Smooth muscle cell (in vitro differentiated cells): ENCODE measurements around the gene CSF1R. TPM values are rescaled to one million over a fixed set of nuclear protein-coding genes. Genes with fewer than 3 reads are reported as not detected.
A peak's percentile ranks its signal among the peaks of the same experiment; 100 is the strongest.

Experiments
- DNase-seq: peaks from one replicate; lab custom pipeline; 2025; ENCODE audit not compliant: unreplicated experiment; lab: John Stamatoyannopoulos, UW
- H2AFZ ChIP-seq: fragments of 200-600 bp; sonication (generic); 2 replicates; pipeline ENCODE4 v1.6.0; 2016; ENCODE audit warnings: antibody characterized with exemption, low read depth, mild to moderate bottlenecking
- H3F3A ChIP-seq: fragments of 200-600 bp; sonication (generic); 2 replicates; pipeline ENCODE4 v1.6.0; 2017; ENCODE audit warnings: antibody characterized with exemption, low read depth
- H3K27ac ChIP-seq: fragments of 200-600 bp; sonication (generic); 2 replicates; pipeline ENCODE4 v1.5.1; 2016; ENCODE audit warnings: low read depth, mild to moderate bottlenecking
- H3K27me3 ChIP-seq: fragments of 200-600 bp; sonication (generic); 2 replicates; pipeline ENCODE4 v1.6.1; 2016; ENCODE audit warnings: low read depth, mild to moderate bottlenecking
- H3K36me3 ChIP-seq: fragments of 200-600 bp; sonication (generic); 2 replicates; pipeline ENCODE4 v1.5.1; 2016; ENCODE audit warnings: low read depth
- H3K4me1 ChIP-seq: fragments of 200-600 bp; sonication (generic); 2 replicates; pipeline ENCODE4 v1.5.1; 2016; ENCODE audit warnings: low read depth
- H3K4me2 ChIP-seq: fragments of 200-600 bp; sonication (generic); 2 replicates; pipeline ENCODE4 v1.6.0; 2016; ENCODE audit warnings: mild to moderate bottlenecking
- H3K4me3 ChIP-seq: fragments of 200-600 bp; sonication (generic); 2 replicates; pipeline ENCODE4 v1.5.1; 2016; ENCODE audit warnings: mild to moderate bottlenecking
- H3K79me2 ChIP-seq: fragments of 200-600 bp; sonication (generic); 2 replicates; pipeline ENCODE4 v1.6.0; 2016; ENCODE audit warnings: low read depth, mild to moderate bottlenecking
- H3K9ac ChIP-seq: fragments of 200-600 bp; sonication (generic); 2 replicates; pipeline ENCODE4 v1.6.0; 2016; ENCODE audit warnings: low read depth
- H3K9me3 ChIP-seq: fragments of 200-600 bp; sonication (generic); replicated peaks from 2 replicates; pipeline ENCODE4 v1.5.1; 2016; ENCODE audit warnings: low read depth
- H4K20me1 ChIP-seq: fragments of 200-600 bp; sonication (generic); 2 replicates; pipeline ENCODE4 v1.6.0; 2016; ENCODE audit warnings: low read depth
- WGBS: methylation state at CpG from one replicate; pipeline ENCODE4 v1.1.7; 2016; ENCODE audit warnings: low lambda C conversion rate; 5-methylcytosine and 5-hydroxymethylcytosine counted together
- polyA plus RNA-seq: library from polyadenylated mRNA; unstranded; fragments of >200 nt; fragmentation: Nextera tagmentation; extraction: Ambion mirVana; gene quantifications from 2 replicates; pipeline ENCODE4 v1.2.1, GENCODE V29; 2016
- total RNA-seq: library from RNA; depleted of rRNA; stranded (reverse); fragments of >200 nt; gene quantifications from 2 replicates; pipeline ENCODE4 v1.2.3, GENCODE V29; 2014
- TF ChIP-seq, protein P1 (sequence below): fragments of 200-600 bp; sonication (generic); IDR thresholded peaks from 2 replicates; pipeline ENCODE4 v1.5.1; 2017; ENCODE audit warnings: borderline replicate concordance, mild to moderate bottlenecking, antibody characterized with exemption; ENCODE audit not compliant: insufficient read depth, poor library complexity, severe bottlenecking

CSF1R gene
- total and polyA plus RNA-seq, 2 experiments from 2014 or later = 2.2 to 3.9 TPM

- no peak overlapping the region for H3K9ac ChIP-seq
- H3K36me3 ChIP-seq = no peaks in the 10 kb centered on the region
- H3K27ac ChIP-seq = no peak overlapping the region
- H3K4me3 ChIP-seq = no peak overlapping the region
- no peaks in the 10 kb centered on the region for H3K79me2 ChIP-seq
- H4K20me1 ChIP-seq = no peaks in the 10 kb centered on the region
- H3F3A ChIP-seq = peaks cover 8% of the 10 kb centered on the region
- WGBS = 92% methylated on average over 6 of the region's 6 CpGs
- peaks cover 12% of the 10 kb centered on the region for H3K4me1 ChIP-seq
- no peak overlapping the region for H3K4me2 ChIP-seq
- H2AFZ ChIP-seq = no peak overlapping the region
- no peaks in the 10 kb centered on the region for H3K27me3 ChIP-seq
- TF ChIP-seq, protein P1, sequence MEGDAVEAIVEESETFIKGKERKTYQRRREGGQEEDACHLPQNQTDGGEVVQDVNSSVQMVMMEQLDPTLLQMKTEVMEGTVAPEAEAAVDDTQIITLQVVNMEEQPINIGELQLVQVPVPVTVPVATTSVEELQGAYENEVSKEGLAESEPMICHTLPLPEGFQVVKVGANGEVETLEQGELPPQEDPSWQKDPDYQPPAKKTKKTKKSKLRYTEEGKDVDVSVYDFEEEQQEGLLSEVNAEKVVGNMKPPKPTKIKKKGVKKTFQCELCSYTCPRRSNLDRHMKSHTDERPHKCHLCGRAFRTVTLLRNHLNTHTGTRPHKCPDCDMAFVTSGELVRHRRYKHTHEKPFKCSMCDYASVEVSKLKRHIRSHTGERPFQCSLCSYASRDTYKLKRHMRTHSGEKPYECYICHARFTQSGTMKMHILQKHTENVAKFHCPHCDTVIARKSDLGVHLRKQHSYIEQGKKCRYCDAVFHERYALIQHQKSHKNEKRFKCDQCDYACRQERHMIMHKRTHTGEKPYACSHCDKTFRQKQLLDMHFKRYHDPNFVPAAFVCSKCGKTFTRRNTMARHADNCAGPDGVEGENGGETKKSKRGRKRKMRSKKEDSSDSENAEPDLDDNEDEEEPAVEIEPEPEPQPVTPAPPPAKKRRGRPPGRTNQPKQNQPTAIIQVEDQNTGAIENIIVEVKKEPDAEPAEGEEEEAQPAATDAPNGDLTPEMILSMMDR = no peak
- H3K9me3 ChIP-seq = no peaks in the 10 kb centered on the region
- no peak for DNase-seq
These were observed 3.5 kb downstream of the CSF1R start for GRCh38 chr5:150082889-150083288.

GRCh38 chr5:150082374-150082773 is 4.0 kb downstream of the CSF1R start:
- H2AFZ ChIP-seq = no peak overlapping the region
- peaks cover 8% of the 10 kb centered on the region for H3F3A ChIP-seq
- H3K27me3 ChIP-seq = no peaks in the 10 kb centered on the region
- no peak overlapping the region for H3K4me3 ChIP-seq
- TF ChIP-seq, protein P1 = no peak
- H3K79me2 ChIP-seq = no peaks in the 10 kb centered on the region
- H3K4me2 ChIP-seq = peak overlapping the region; percentile 28
- DNase-seq = no peak
- peaks cover 12% of the 10 kb centered on the region for H3K4me1 ChIP-seq
- H3K27ac ChIP-seq = no peak overlapping the region
- H3K9ac ChIP-seq = no peak overlapping the region
- no peaks in the 10 kb centered on the region for H3K36me3 ChIP-seq
- H4K20me1 ChIP-seq = no peaks in the 10 kb centered on the region
- H3K9me3 ChIP-seq = no peaks in the 10 kb centered on the region
- WGBS = 48% methylated on average over 3 of the region's 3 CpGs

DNA sequence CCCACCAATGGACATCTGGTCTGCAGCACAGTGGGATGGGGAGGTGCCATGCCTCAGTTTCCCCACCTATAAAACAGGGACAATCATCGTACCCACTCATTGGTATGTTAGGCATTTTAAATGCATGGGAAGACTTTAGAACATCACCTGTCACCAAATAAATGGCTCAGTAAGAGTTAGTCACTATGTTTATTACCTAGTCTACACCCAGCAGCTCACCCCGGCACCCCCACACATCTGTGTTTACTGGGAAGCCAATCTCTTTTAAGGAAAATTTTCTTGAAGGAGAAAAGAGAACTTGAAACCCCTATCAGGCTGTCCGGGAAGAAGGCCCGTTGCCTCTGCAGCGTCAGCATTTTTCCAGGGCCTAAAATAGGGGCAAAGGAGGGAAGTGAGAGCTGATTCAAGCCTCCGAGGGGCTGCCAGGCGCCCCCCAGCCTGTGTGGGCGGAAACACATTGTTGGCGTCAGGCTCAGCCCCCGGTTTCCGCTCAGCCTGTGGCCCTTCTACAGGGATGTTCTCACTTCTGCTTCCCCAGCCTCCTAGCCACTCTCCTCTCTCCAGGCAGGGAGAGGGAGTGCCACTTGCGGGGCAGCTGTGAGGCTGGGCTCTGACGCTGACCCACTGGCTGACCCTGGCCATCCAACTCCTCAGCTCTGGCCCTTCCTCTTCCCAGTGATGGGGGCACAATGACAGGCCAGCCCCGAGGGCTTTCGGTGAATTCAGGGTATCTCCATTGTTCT is 4.6 kb downstream of the CSF1R start:
- H3K27me3 ChIP-seq = no peaks in the 10 kb centered on the region
- no peaks in the 10 kb centered on the region for H3K36me3 ChIP-seq
- H3K27ac ChIP-seq = no peak overlapping the region
- 43% methylated on average over 15 of the region's 15 CpGs for WGBS
- TF ChIP-seq, protein P1 = no peak
- DNase-seq = no peak
- no peak overlapping the region for H3K4me3 ChIP-seq
- H3K79me2 ChIP-seq = no peaks in the 10 kb centered on the region
- H3K9ac ChIP-seq = no peak overlapping the region
- H3K4me2 ChIP-seq = peak overlapping the region; percentile 28
- H2AFZ ChIP-seq = no peak overlapping the region
- peaks cover 8% of the 10 kb centered on the region for H3F3A ChIP-seq
- H3K4me1 ChIP-seq = peaks cover 12% of the 10 kb centered on the region
- no peaks in the 10 kb centered on the region for H3K9me3 ChIP-seq
- no peaks in the 10 kb centered on the region for H4K20me1 ChIP-seq
